ENCODE measurements around the gene CD2.

GRCh38 chr1:116764466-116764898 lies 10.3 kb downstream of the CD2 start:
- TF ChIP-seq CTCF (IDR thresholded peaks at IDR 0.05), result no peak
- no peak for TF ChIP-seq EP300 (IDR thresholded peaks at IDR 0.05)

Data from stomach (tissue), 4 donors.